ENCODE data around the gene SLC25A23. TPM values are rescaled to one million over a fixed set of nuclear protein-coding genes. Genes with fewer than 3 reads are reported as not detected.
"Not testable (repeated sequence)": the region's sequence is repeated elsewhere in the genome, so short reads cannot be mapped to it uniquely, and the experiment has no call there.

Gene SLC25A23

GRCh38 chr19:6400062-6400944, 59.3 kb downstream of the SLC25A23 start:
- H3K4me2 ChIP-seq (ENCODE audit: low read length); H3K4me3 ChIP-seq (ENCODE audit: low read length); H3K9ac ChIP-seq (ENCODE audit: low read depth, low read length); H3K4me1 ChIP-seq (ENCODE audit: control insufficient read depth, insufficient read depth, low read length); H3K9me3 ChIP-seq (replicated peaks; ENCODE audit: low read length); H3K27me3 ChIP-seq (ENCODE audit: control insufficient read depth, insufficient read depth, low read length); H3K36me3 ChIP-seq (ENCODE audit: insufficient read depth, low read length): not testable (repeated sequence)

GRCh38 chr19:6396305-6396704, 63.3 kb downstream of the SLC25A23 start:
- peaks cover 4% of the 10 kb centered on the region for H3K36me3 ChIP-seq (ENCODE audit: insufficient read depth, low read length)
- peaks cover 13% of the 10 kb centered on the region for H3K4me1 ChIP-seq (ENCODE audit: control insufficient read depth, insufficient read depth, low read length)
- H3K9me3 ChIP-seq (replicated peaks; ENCODE audit: low read length), result no peaks in the 10 kb centered on the region
- H3K9ac ChIP-seq (ENCODE audit: low read depth, low read length), result no peak overlapping the region
- no peak overlapping the region for H3K4me2 ChIP-seq (ENCODE audit: low read length)
- no peak overlapping the region for H3K4me3 ChIP-seq (ENCODE audit: low read length)
- no peaks in the 10 kb centered on the region for H3K27me3 ChIP-seq (ENCODE audit: control insufficient read depth, insufficient read depth, low read length)

- H3K4me1 ChIP-seq (ENCODE audit: control insufficient read depth, insufficient read depth, low read length), result peaks cover 13% of the 10 kb centered on the region
- H3K9me3 ChIP-seq (replicated peaks; ENCODE audit: low read length), result no peaks in the 10 kb centered on the region
- no peak overlapping the region for H3K4me2 ChIP-seq (ENCODE audit: low read length)
- no peak overlapping the region for H3K4me3 ChIP-seq (ENCODE audit: low read length)
- H3K36me3 ChIP-seq (ENCODE audit: insufficient read depth, low read length), result peaks cover 4% of the 10 kb centered on the region
- H3K9ac ChIP-seq (ENCODE audit: low read depth, low read length), result no peak overlapping the region
- H3K27me3 ChIP-seq (ENCODE audit: control insufficient read depth, insufficient read depth, low read length), result no peaks in the 10 kb centered on the region
Observed at GRCh38 chr19:6394831-6395230, 64.8 kb downstream of the SLC25A23 start.

GRCh38 chr19:6393983-6394412, 65.6 kb downstream of the SLC25A23 start:
- Histone ChIP-seq H3K9ac (ENCODE audit: low read depth, low read length) (peak overlapping the region; percentile 93), H3K4me1 (ENCODE audit: control insufficient read depth, insufficient read depth, low read length) (peaks cover 13% of the 10 kb centered on the region), H3K27me3 (ENCODE audit: control insufficient read depth, insufficient read depth, low read length) (no peaks in the 10 kb centered on the region), H3K4me2 (ENCODE audit: low read length) (peak overlapping the region; percentile 92), H3K9me3 (replicated peaks; ENCODE audit: low read length) (no peaks in the 10 kb centered on the region), H3K36me3 (ENCODE audit: insufficient read depth, low read length) (peaks cover 8% of the 10 kb centered on the region), H3K4me3 (ENCODE audit: low read length) (peak overlapping the region; percentile 72)

- H3K36me3 ChIP-seq (ENCODE audit: insufficient read depth, low read length), result peaks cover 14% of the 10 kb centered on the region
- H3K4me3 ChIP-seq (ENCODE audit: low read length), result peak within 1 kb of the TSS; percentile 72
- peaks cover 13% of the 10 kb centered on the region for H3K4me1 ChIP-seq (ENCODE audit: control insufficient read depth, insufficient read depth, low read length)
- peak within 1 kb of the TSS; percentile 93 for H3K9ac ChIP-seq (ENCODE audit: low read depth, low read length)
- H3K27me3 ChIP-seq (ENCODE audit: control insufficient read depth, insufficient read depth, low read length), result no peaks in the 10 kb centered on the region
- H3K4me2 ChIP-seq (ENCODE audit: low read length), result peak within 1 kb of the TSS; percentile 92
- no peaks in the 10 kb centered on the region for H3K9me3 ChIP-seq (replicated peaks; ENCODE audit: low read length)
Observed at GRCh38 chr19:6393074-6393982, 66.3 kb downstream of the SLC25A23 start, which contains the start of gene GTF2F1. Gene GTF2F1, minus strand, starts transcription at chr19:6393164. Its CDS starts 169 bp downstream, at chr19:6392995.

- H3K4me3 ChIP-seq (ENCODE audit: low read length), result peak overlapping the region; percentile 72
- no peaks in the 10 kb centered on the region for H3K27me3 ChIP-seq (ENCODE audit: control insufficient read depth, insufficient read depth, low read length)
- peaks cover 13% of the 10 kb centered on the region for H3K4me1 ChIP-seq (ENCODE audit: control insufficient read depth, insufficient read depth, low read length)
- H3K4me2 ChIP-seq (ENCODE audit: low read length), result peak overlapping the region; percentile 92
- peaks cover 21% of the 10 kb centered on the region for H3K36me3 ChIP-seq (ENCODE audit: insufficient read depth, low read length)
- peak overlapping the region; percentile 93 for H3K9ac ChIP-seq (ENCODE audit: low read depth, low read length)
- H3K9me3 ChIP-seq (replicated peaks; ENCODE audit: low read length), result no peaks in the 10 kb centered on the region
Observed at GRCh38 chr19:6392221-6393073, 67.1 kb downstream of the SLC25A23 start.

Small RNA genes within 50 kb of the gene (small RNA-seq; reads per million reads assigned to genes)
- not detected for gene AC010503.2
- not detected for gene MIR6790
